Epithelial cell of proximal tubule (primary cell): ENCODE data around the gene TM4SF1. TPM values are rescaled to one million over a fixed set of nuclear protein-coding genes. Genes with fewer than 3 reads are reported as not detected.

ENCODE experiments used
- DNase-seq: peaks from one replicate; pipeline ENCODE4 v3.0.0-alpha.2; 2011; ENCODE audit warnings: low read depth
- H3K4me3 ChIP-seq: 2 replicates; pipeline ENCODE4 v1.5.1; 2011; ENCODE audit warnings: low read depth, mild to moderate bottlenecking, low read length
- total RNA-seq: library from RNA; depleted of rRNA; stranded (reverse); fragments of >200 nt; gene quantifications from 2 replicates; pipeline ENCODE4 v1.2.3, GENCODE V29; 2015
- TF ChIP-seq, protein P1 (sequence below): conservative IDR thresholded peaks from 2 replicates; pipeline ENCODE4 v1.5.1; 2012; ENCODE audit warnings: low read depth, mild to moderate bottlenecking, low read length

TM4SF1 gene
- total RNA-seq, 1 donor from 2014 or later: 304 TPM

DNA sequence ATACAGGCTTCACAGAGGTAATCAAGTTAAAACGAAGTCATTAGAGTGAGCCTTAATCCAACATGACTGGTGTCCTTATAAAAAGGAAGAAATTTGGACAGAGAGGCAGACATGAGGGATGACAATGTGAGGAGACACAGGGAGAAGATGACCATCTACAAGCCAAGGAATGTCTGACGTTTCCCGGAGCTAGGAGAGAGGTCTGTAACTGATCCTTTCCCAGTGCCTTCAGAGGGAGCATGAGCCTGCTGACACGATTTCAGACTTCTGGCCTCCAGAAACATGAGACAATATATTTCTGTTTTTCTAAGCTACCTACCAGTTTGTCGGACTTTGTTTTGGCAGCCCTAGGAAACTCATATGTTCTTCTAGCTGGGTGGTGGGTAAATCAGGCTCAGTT lies 15.1 kb downstream of the TM4SF1 start:
- TF ChIP-seq, protein P1, sequence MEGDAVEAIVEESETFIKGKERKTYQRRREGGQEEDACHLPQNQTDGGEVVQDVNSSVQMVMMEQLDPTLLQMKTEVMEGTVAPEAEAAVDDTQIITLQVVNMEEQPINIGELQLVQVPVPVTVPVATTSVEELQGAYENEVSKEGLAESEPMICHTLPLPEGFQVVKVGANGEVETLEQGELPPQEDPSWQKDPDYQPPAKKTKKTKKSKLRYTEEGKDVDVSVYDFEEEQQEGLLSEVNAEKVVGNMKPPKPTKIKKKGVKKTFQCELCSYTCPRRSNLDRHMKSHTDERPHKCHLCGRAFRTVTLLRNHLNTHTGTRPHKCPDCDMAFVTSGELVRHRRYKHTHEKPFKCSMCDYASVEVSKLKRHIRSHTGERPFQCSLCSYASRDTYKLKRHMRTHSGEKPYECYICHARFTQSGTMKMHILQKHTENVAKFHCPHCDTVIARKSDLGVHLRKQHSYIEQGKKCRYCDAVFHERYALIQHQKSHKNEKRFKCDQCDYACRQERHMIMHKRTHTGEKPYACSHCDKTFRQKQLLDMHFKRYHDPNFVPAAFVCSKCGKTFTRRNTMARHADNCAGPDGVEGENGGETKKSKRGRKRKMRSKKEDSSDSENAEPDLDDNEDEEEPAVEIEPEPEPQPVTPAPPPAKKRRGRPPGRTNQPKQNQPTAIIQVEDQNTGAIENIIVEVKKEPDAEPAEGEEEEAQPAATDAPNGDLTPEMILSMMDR: no peak
- no peak overlapping the region for H3K4me3 ChIP-seq
- DNase-seq: no peak

DNA sequence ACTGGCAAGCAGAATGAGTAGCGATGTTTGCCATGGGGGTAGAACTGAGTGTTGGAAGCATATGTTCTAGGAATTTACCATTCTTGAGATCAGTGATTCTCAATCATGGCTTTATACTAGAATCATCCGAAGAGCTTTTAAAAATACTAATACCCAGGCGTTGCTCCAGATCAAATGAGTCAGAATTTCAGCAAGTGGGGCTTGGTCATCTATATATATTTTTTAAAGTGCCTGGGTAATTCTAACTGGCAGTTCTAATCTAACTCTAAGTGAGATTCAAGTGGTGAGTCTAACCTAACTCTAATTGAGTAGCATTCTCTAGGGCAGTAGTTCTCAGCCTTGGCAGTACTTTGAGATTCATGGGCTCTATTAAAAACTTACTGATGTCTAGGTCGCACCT lies 20.8 kb downstream of the TM4SF1 start:
- no peak overlapping the region for H3K4me3 ChIP-seq
- TF ChIP-seq, protein P1: no peak
- no peak for DNase-seq

DNA sequence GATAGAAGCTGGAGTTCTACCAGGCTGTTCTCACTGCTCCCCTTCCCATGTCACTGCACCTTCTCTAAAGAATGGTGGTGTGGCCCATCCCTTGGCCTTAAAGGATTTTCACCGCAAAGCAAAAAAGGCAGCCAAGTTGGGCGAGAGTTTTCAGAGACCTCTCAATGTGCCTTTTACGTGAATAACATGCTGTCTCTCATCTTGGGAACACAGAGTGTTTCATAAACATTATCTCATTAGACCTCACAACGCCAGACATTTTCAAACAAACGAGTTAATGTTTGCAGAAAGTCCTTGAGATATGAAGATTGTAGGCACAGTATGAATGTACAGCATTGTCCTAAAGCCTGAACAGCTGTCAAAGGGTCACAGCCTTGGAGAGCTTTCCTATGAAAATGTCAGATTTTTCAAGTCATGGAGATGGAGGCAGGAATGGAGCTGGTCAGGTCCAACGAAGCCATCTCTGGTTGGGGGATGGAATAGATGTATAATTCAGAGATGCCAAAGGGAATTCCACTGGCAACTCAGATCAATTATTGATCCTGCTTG lies 21.3 kb downstream of the TM4SF1 start:
- TF ChIP-seq, protein P1: no peak
- no peak for DNase-seq
- H3K4me3 ChIP-seq: no peak overlapping the region

DNA sequence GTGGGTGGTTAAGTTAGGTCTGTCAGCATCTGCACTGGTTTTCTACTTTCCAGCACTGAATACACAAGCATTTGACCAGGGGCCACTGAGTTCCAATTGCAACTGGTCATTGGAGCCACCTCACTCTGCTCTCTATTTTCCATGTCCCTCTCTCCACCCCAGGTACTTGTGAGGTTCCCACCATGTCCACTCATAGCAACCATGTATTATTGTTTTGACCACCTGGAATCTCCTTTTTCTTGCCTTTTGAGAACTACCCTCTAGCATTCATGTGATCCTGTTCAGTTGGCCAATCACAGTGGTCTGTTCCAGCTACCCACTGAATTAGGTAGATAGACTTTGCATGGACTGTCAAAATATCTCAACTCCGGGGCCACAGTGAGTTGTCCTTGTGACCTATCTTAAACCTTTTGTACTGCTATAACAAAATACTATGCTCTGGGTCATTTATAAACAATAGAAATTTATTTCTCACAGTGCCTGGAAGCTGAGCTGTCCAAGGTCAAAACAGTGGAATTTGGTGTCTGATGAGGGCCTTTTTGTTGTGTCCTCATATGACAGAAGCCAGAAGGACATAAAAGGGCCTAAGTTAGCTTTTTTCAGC lies 23.8 kb downstream of the TM4SF1 start:
- no peak overlapping the region for H3K4me3 ChIP-seq
- DNase-seq: no peak
- TF ChIP-seq, protein P1: no peak

DNA sequence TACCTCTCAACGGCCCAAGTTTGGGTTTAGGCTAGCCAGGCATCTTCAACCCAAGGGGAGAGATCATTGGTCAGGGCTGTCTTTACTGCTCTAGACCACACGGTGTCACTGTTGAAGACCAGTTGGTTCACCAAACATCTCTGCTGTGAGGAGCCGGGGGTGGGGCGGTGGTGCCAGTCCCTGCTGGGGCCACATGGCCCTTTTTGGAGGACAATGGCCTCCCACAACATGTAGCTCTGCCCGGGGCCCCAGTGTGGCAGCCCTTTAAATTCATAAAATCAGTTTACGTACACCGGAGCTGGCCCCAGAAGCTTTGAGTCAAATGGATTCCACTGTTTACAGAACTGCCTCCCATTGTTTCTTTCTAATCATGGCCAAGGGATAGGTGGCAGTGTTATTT lies 24.9 kb downstream of the TM4SF1 start:
- DNase-seq: no peak
- H3K4me3 ChIP-seq: no peak overlapping the region
- TF ChIP-seq, protein P1: peak; percentile 84

DNA sequence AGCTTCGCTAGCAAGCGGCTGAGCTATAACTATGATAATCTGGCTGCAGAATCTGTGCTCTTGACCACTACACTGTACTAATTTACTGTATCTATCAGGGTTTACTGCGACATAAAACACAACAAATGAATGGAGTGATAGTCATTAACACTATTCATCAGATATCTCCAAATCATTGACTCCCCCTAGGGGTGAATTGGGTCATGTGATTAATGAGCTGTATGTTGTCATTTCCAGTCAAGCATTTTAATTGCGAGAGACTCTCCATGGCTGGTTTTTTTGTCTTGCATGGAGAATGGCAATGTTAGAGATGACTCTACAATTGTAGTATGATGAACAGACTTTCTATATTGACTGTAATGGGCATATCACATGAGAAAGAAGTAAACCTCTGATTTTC lies 33.5 kb downstream of the TM4SF1 start:
- no peak for DNase-seq
- TF ChIP-seq, protein P1: peak; percentile 20
- no peak overlapping the region for H3K4me3 ChIP-seq
